HG03354 (cell line): Measurements from ENCODE around the gene CORO1A.
"Not testable (repeated sequence)": the region's sequence is repeated elsewhere in the genome, so short reads cannot be mapped to it uniquely, and the experiment has no call there.

Source experiments
- ATAC-seq: cut with Tn5 transposase; IDR thresholded peaks from one replicate; pipeline ENCODE4 v1.9.1; 2021; ENCODE audit warnings: mild to moderate bottlenecking; ENCODE audit not compliant: unreplicated experiment, poor library complexity, severe bottlenecking

Gene CORO1A

DNA sequence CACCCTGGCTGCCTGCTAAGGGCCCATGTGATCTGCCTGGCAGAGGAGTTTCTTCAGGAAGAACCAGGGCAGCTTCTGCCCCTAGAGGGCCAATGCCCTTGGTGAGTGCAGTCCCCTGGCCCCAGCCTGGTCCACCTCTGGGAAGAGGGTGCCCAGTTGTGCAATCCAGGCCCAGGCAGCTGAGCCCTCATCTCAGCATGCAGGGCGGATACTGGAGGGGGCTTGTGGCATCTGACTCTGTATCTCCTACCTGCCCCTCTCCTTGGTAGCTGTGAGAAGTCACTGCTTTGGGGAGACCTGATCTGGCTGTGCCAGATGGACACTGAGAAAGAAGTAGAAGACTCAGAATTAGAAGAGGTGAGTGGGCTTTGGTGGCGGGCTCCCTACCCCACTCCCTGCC is 13.6 kb downstream of the CORO1A start:
- not testable (repeated sequence) for ATAC-seq

DNA sequence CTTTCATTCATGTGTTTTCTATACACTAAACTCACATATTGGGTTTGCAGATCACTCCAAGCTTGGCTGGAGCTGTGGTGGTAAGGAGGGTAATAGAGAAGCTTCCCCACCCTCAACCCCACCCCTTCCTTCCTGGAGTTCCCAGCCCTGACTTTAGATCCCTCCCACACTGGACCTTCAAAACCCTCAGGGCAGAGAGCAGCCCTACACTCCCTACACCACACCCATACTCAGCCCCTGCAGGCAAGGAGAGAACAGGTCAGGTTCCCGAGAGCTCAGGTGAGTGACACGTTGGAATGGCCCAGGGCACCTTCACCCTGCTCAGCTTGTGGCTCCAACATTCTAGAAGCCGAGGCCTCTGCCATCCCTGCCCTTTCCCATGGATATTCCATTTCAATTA is 15.6 kb downstream of the CORO1A start, which contains the start of gene SULT1A3:
TSS of gene SULT1A3 (plus strand) at position 207 of the 400 bp plus-strand sequence. CDS start 1,474 bp downstream, outside the sequence.
- ATAC-seq = not testable (repeated sequence)

GRCh38 chr16:30199608-30200343 is 16.4 kb downstream of the CORO1A start:
- ATAC-seq = not testable (repeated sequence)

DNA sequence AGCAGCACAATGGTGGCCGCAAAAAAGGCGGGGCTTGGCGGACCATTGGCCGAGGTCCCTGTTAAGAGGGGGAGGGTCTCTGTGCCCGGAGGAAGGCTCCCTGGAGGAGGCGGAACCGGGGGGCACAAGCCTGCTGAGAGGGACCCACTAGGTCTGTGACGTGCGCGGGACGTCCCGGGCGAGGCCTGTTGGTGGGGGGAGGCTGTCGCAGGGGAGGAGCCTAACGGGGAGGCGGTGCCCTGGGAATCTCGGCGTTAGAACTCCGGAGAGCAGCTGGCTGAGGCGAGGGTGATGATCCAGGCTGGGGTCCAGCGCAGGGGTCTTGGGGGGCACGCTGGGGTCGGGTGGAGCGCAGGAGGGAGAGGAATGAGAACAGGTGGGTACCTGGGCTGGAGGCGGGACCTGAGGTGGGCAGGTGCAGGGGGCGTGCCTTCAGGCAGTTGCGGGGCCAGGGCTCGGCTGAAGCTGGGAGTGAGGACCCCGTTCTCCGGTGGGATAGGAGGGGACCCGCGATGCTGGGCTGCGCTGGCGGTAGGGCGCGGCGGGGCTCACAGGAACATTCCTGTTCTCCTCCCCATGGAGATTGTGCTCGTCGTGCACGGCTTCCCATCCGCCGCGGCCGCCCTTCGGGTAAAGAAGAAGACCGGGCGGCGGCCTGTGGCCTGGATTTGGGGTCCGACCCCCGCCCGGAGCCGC is 22.3 kb downstream of the CORO1A start:
- not testable (repeated sequence) for ATAC-seq

DNA sequence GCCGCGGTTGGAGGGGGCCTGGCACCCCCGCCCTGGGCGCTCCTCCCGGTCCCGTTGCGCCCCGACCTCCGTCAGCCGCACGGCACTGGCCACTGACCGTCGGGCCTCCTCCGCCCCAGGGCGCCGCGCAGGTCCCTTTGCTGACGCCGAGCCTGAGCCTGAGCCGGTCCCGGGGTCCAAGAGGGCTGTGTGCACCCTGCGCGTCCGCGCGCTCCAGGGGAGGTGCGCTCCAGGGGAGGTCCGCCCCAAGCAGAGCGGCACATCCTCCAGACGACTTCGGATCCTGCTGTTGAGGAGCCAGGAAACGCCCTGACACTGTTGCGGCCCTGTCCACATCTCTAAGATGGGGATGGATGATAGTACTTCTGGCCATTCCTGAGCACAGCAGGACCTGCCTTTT is 22.9 kb downstream of the CORO1A start:
- ATAC-seq = not testable (repeated sequence)

DNA sequence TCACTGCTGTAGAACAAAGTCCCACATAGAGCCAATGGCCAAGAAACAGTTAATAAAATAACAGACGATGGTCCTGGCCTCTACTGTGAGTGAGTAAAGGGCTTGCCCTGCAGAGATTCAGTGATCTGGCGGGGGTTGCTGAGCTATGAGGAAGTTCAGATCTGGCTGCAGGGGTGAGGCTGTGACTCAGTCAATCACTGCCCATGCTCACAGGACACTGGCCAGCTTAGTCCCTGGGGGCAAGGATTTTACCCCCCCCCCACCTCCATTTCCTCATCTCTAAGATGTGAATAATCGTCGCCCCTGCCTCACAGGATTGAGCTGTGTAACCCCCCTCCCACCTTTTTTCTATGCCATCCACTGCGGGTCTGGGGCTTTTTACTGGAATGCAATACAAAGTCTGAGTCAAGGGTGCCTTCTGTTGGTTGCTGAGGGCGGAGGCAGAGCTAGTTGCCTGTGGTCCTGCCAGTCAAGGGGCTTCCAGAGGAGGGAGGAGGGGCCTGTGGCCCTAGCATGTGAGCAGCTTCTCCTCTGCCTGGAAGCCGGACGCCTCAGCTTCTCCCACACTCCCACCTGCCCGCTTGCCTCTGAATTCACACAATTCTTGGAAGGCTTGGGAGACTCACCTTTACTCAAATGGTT is 23.8 kb downstream of the CORO1A start:
- not testable (repeated sequence) for ATAC-seq

- not testable (repeated sequence) for ATAC-seq
Measured at GRCh38 chr16:30209032-30209431, 25.6 kb downstream of the CORO1A start.

DNA sequence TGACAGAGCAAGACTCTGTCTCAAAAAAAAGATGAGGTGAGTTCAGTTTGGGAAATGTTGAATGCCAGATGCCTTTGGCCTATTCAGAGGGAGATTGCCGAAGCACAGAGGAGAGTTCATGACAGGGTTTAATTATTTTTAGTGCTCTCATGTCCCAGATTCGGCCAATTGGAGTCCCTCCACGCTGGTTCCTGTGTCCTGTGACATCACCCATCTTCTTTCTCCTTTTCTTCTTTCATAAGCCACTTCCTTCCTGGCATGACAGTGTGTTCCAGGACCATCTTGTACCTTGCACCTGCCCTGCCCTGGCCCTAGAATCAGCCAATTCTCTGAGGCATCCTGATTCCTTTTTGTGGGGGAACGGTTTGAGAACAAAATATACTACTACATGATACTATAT is 28.0 kb downstream of the CORO1A start:
- ATAC-seq = not testable (repeated sequence)

DNA sequence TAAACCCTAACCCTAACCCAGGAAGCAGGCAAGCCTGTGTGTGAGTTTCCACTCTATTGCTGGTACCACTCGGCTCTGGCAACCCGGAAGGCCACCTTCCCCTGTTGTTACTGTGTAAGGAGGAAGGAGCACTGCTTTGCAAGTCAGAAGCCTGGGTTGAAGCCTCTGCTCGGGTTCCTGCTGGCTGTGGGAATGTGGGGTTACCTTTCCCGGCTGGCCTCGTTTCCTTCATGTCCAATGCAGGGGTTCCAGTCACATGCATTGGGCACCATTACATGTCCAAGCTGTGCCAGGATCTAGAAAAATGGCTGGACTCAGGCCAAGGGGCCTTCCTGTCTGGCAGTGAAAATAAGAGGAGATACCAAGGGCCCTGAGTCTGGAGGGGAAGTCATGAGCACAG is 33.7 kb downstream of the CORO1A start:
- ATAC-seq = not testable (repeated sequence)
